Thoracic aorta (tissue), 2 donors: ENCODE data around the gene TMEM145. TPM values are rescaled to one million over a fixed set of nuclear protein-coding genes. Genes with fewer than 3 reads are reported as not detected.

Experiments
- ATAC-seq: fragments of 150-250 bp; one replicate; pipeline ENCODE4 v1.8.0; 2017; ENCODE audit warnings: low read depth; ENCODE audit not compliant: insufficient number of reproducible peaks, low FRiP score
- DNase-seq: peaks from one replicate; pipeline ENCODE4 v3.0.0-alpha.2; 2020; ENCODE audit warnings: low spot score
- H3K27ac ChIP-seq, 2 donors: fragments of 200-600 bp; sonication (generic); 1 replicate in 1 of 2; 2 replicates in 1 of 2; pipeline ENCODE4 v1.5.1; 2016; ENCODE audit warnings: mild to moderate bottlenecking in 2 of 2, moderate library complexity in 2 of 2
- H3K27me3 ChIP-seq: fragments of 200-600 bp; sonication (generic); replicated peaks from 2 replicates; pipeline ENCODE4 v1.6.0; 2016; ENCODE audit warnings: mild to moderate bottlenecking; ENCODE audit not compliant: insufficient read depth
- H3K36me3 ChIP-seq: fragments of 200-600 bp; sonication (generic); one replicate; pipeline ENCODE4 v1.5.1; 2016
- H3K4me1 ChIP-seq, 2 donors: fragments of 200-600 bp; sonication (generic); 1 replicate in 1 of 2; 2 replicates in 1 of 2; pipeline versions ENCODE4 v1.5.1 to v1.6.0; 2016; ENCODE audit warnings: low read depth in 2 of 2, mild to moderate bottlenecking in 1 of 2; ENCODE audit not compliant: control insufficient read depth in 1 of 2
- H3K4me3 ChIP-seq: fragments of 200-600 bp; sonication (generic); 2 replicates; pipeline ENCODE4 v1.5.1; 2016; ENCODE audit warnings: mild to moderate bottlenecking
- H3K9me3 ChIP-seq: fragments of 200-600 bp; sonication (generic); 2 replicates; pipeline ENCODE4 v1.5.1; 2016
- total RNA-seq, 2 donors: library from RNA; depleted of rRNA; stranded (reverse); fragments of >200 nt; gene quantifications; one replicate each; pipeline versions ENCODE4 v1.1.0 to v1.2.3, GENCODE V29; 2016
- TF ChIP-seq, protein P1 (sequence below): fragments of 200-600 bp; sonication (generic); IDR thresholded peaks from one replicate; pipeline ENCODE4 v1.5.1; 2019; ENCODE audit warnings: antibody characterized with exemption

TMEM145 gene
- total RNA-seq, 2 donors from 2014 or later = not detected

GRCh38 chr19:42324655-42325307, 11.7 kb downstream of the TMEM145 start:
- ATAC-seq (no peak), DNase-seq (no peak)
- H3K27ac ChIP-seq = no peak overlapping the region
- H3K27me3 ChIP-seq = peaks cover 4% of the 10 kb centered on the region
- H3K4me3 ChIP-seq = peak overlapping the region; percentile 88
- peaks cover 11 to 34% of the 10 kb centered on the region in 2 donors for H3K4me1 ChIP-seq
- H3K36me3 ChIP-seq = no peaks in the 10 kb centered on the region
- TF ChIP-seq, protein P1, sequence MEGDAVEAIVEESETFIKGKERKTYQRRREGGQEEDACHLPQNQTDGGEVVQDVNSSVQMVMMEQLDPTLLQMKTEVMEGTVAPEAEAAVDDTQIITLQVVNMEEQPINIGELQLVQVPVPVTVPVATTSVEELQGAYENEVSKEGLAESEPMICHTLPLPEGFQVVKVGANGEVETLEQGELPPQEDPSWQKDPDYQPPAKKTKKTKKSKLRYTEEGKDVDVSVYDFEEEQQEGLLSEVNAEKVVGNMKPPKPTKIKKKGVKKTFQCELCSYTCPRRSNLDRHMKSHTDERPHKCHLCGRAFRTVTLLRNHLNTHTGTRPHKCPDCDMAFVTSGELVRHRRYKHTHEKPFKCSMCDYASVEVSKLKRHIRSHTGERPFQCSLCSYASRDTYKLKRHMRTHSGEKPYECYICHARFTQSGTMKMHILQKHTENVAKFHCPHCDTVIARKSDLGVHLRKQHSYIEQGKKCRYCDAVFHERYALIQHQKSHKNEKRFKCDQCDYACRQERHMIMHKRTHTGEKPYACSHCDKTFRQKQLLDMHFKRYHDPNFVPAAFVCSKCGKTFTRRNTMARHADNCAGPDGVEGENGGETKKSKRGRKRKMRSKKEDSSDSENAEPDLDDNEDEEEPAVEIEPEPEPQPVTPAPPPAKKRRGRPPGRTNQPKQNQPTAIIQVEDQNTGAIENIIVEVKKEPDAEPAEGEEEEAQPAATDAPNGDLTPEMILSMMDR = peak; percentile 76
- H3K9me3 ChIP-seq = no peaks in the 10 kb centered on the region

DNA sequence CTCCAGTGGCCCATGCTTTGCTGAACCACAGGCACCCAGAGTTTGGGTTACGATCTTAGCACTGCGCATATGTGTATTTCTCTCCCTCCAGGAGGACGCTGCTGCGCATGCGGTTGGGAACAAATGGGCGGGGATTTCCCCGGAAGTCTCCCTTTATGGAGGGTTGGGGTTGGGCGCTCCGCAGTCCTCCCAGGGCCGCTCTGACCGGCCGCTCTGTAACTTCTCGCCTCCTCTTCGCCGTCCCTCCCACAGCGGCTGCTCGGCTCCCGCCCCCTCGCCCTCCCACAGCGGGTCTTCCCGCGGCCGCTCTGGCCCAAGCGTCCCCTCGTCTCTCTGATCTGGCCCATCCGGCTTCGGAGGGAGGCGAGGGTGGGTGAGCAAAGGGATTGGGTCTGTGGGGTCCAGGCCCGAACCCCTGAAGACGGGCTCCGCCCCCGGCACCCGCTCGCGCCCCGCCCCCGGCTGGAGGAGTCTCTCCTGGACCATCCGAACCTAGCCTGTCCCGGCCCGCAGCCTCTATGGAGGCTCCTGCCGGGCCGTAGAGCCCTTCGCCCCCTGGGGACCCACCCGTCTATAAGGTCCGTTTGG, 12.3 kb downstream of the TMEM145 start, which contains the start of gene MEGF8:
MEGF8 (plus strand) TSS at position 328 of the 588 bp plus-strand sequence. CDS start 609 bp downstream, outside the sequence.
- ATAC-seq (peak; percentile 95), DNase-seq (peak; percentile 91)
- no peaks in the 10 kb centered on the region for H3K9me3 ChIP-seq
- H3K27ac ChIP-seq = peak within 1 kb of the TSS in 1 of 2 donors; percentile 11
- H3K36me3 ChIP-seq = no peaks in the 10 kb centered on the region
- TF ChIP-seq, protein P1 = peak; percentile 8
- H3K27me3 ChIP-seq = peaks cover 4% of the 10 kb centered on the region
- H3K4me3 ChIP-seq = peak within 1 kb of the TSS; percentile 88
- peaks cover 11 to 34% of the 10 kb centered on the region in 2 donors for H3K4me1 ChIP-seq

- ATAC-seq = no peak
- Histone ChIP-seq H3K4me3 (peak overlapping the region; percentile 88), H3K27me3 (peaks cover 4% of the 10 kb centered on the region), H3K36me3 (no peaks in the 10 kb centered on the region), H3K9me3 (no peaks in the 10 kb centered on the region), H3K27ac (peak overlapping the region in 1 of 2 donors; percentile 11), H3K4me1 (peaks cover 11 to 34% of the 10 kb centered on the region in 2 donors)
- DNase-seq = no peak
- TF ChIP-seq, protein P1 = no peak
These were observed 13.0 kb downstream of the TMEM145 start for GRCh38 chr19:42325896-42326771.

- H3K9me3 ChIP-seq = no peaks in the 10 kb centered on the region
- no peak for DNase-seq
- no peaks in the 10 kb centered on the region for H3K36me3 ChIP-seq
- TF ChIP-seq, protein P1 = no peak
- no peak overlapping the region for H3K4me3 ChIP-seq
- peaks cover 4% of the 10 kb centered on the region for H3K27me3 ChIP-seq
- ATAC-seq = no peak
- no peak overlapping the region for H3K27ac ChIP-seq
- peaks cover 11 to 34% of the 10 kb centered on the region in 2 donors for H3K4me1 ChIP-seq
These were observed 13.9 kb downstream of the TMEM145 start for GRCh38 chr19:42326969-42327368.

DNA sequence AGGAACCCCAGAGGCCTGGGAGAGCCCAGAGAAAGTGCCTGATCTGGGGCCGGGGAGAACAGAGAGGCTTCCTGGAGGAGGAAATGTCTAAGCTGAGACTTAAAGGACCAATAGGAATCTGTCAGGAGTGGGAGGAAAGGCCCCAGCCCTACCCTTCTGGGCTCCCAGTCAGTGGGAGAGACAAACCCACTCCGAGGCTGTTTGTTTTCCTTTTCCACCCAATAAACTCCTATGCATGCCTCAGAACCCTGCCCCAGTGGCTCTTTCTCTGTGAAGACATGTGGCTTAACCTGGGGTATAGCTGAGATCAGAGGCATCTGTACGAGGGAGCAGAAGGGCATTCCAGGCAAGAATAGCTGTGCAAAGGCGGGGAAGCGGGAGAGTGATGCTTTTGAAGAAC, 14.3 kb downstream of the TMEM145 start:
- peaks cover 11 to 34% of the 10 kb centered on the region in 2 donors for H3K4me1 ChIP-seq
- H3K27ac ChIP-seq = no peak overlapping the region
- H3K36me3 ChIP-seq = no peaks in the 10 kb centered on the region
- H3K27me3 ChIP-seq = peaks cover 4% of the 10 kb centered on the region
- no peak for ATAC-seq
- no peak for DNase-seq
- H3K4me3 ChIP-seq = no peak overlapping the region
- TF ChIP-seq, protein P1 = no peak
- H3K9me3 ChIP-seq = no peaks in the 10 kb centered on the region
